HL-60 (cell line): ENCODE data around the gene GDAP2.

Source experiments
- GABPA ChIP-seq: IDR thresholded peaks from 2 replicates; pipeline ENCODE4 v1.6.1; 2012; ENCODE audit warnings: low read depth
- POLR2AphosphoS5 ChIP-seq: IDR thresholded peaks from 2 replicates; pipeline ENCODE4 v1.6.1; 2012; ENCODE audit warnings: low read depth
- REST ChIP-seq: IDR thresholded peaks from 2 replicates; pipeline ENCODE4 v1.6.1; 2012; ENCODE audit warnings: low read depth; ENCODE audit not compliant: insufficient replicate concordance
- SPI1 ChIP-seq: IDR thresholded peaks from 2 replicates; pipeline ENCODE4 v1.6.1; 2012; ENCODE audit warnings: low read depth, mild to moderate bottlenecking, borderline replicate concordance
- TF ChIP-seq, protein P1 (sequence below): IDR thresholded peaks from one replicate; pipeline ENCODE4 v1.5.1; 2011; ENCODE audit warnings: low read length, control low read depth, inconsistent platforms; ENCODE audit not compliant: insufficient read depth

DNA sequence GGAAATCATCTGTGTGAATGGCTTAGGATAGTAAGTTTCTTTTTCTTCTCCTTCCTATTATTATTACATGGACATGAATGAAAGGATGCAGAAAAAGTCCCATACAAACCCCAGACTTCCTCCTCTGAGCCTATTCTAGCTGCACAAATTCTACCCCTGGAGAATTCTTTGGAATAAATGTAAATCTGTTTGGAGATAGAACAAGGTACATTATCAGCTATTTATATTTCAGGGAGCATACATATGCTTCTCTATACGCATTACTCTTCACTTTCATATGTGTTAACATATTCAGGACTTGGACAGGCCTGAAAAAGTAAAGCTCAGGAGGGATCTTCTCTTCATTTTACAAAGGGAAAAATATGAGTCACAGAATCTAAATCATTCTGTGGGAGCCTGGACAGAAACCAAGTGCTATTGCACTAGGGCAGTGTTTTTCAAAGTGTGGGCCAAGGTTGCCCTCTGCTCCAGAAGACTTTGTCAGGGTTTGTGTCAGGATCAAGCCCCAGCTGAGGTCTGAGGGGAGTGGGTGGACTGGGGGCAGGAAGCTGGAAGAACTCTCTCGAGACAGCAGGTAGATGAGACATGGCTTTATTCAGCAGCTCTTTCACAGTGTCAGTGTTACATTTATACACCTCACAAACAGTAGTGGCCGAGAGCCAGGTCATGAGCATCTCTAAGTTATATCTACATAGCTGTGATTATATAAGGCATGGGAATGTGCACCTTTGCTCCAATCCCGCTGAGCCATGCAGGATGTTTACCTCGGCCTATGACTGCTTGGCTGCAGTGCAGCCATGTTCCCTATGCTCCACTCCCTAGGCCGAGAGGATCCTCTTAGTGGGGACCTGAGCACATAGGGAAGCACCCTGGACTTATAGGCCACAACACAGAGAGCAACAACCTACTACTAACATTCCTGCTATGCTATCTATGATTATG lies 114.3 kb downstream of the GDAP2 start:
- TF ChIP-seq, protein P1, sequence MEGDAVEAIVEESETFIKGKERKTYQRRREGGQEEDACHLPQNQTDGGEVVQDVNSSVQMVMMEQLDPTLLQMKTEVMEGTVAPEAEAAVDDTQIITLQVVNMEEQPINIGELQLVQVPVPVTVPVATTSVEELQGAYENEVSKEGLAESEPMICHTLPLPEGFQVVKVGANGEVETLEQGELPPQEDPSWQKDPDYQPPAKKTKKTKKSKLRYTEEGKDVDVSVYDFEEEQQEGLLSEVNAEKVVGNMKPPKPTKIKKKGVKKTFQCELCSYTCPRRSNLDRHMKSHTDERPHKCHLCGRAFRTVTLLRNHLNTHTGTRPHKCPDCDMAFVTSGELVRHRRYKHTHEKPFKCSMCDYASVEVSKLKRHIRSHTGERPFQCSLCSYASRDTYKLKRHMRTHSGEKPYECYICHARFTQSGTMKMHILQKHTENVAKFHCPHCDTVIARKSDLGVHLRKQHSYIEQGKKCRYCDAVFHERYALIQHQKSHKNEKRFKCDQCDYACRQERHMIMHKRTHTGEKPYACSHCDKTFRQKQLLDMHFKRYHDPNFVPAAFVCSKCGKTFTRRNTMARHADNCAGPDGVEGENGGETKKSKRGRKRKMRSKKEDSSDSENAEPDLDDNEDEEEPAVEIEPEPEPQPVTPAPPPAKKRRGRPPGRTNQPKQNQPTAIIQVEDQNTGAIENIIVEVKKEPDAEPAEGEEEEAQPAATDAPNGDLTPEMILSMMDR, result no peak
- TF ChIP-seq GABPA (no peak), POLR2AphosphoS5 (no peak), REST (no peak), SPI1 (no peak)
